Measurements from ENCODE around the gene DACT1. TPM values are rescaled to one million over a fixed set of nuclear protein-coding genes. Genes with fewer than 3 reads are reported as not detected.

Gene DACT1
- total RNA-seq, 1 experiment from 2014 or later = 0.03 TPM

Other genes with a start within 250 kb of the DACT1 start
- not detected in 2 replicates for gene TOMM20L, start 242.0 kb upstream of the DACT1 start, total RNA-seq (2014; rRNA removed; shearing (Covaris generic))
- 84.4 and 90.2 TPM in 2 replicates for gene TIMM9, start 210.4 kb upstream of the DACT1 start, total RNA-seq (2014; rRNA removed; shearing (Covaris generic))
- 13.8 and 16.6 TPM in 2 replicates for gene KIAA0586, start 210.2 kb upstream of the DACT1 start, total RNA-seq (2014; rRNA removed; shearing (Covaris generic))